OCI-LY1 (cell line): ENCODE measurements around the gene TTLL5.

Experiments
- H2AFZ ChIP-seq: fragments of 200-600 bp; sonication (generic), shearing (Covaris generic); 2 replicates; pipeline ENCODE4 v1.6.0; 2014; ENCODE audit warnings: antibody characterized with exemption, mild to moderate bottlenecking, low read length
- H3F3A ChIP-seq: fragments of 200-600 bp; sonication (generic), shearing (Covaris generic); 2 replicates; pipeline ENCODE4 v1.6.0; 2014; ENCODE audit warnings: mild to moderate bottlenecking, antibody characterized with exemption, low read length, moderate library complexity; ENCODE audit not compliant: insufficient read depth
- H3K27ac ChIP-seq: fragments of 200-600 bp; sonication (generic); 2 replicates; pipeline ENCODE4 v1.5.1; 2014; ENCODE audit warnings: low read length, mixed run types, mild to moderate bottlenecking, low read depth; ENCODE audit not compliant: poor library complexity, severe bottlenecking
- H3K27me3 ChIP-seq: fragments of 200-600 bp; sonication (generic); 2 replicates; pipeline ENCODE4 v1.6.0; 2014; ENCODE audit warnings: antibody characterized with exemption, mild to moderate bottlenecking, low read length, moderate library complexity; ENCODE audit not compliant: insufficient read depth
- H3K36me3 ChIP-seq: fragments of 200-600 bp; sonication (generic); 2 replicates; pipeline ENCODE4 v1.6.1; 2014; ENCODE audit warnings: mild to moderate bottlenecking, antibody characterized with exemption, low read length, moderate library complexity, mixed read lengths; ENCODE audit not compliant: insufficient read depth
- H3K4me1 ChIP-seq: fragments of 200-600 bp; sonication (generic); 2 replicates; pipeline ENCODE4 v1.5.1; 2014; ENCODE audit warnings: mild to moderate bottlenecking, low read length, moderate library complexity; ENCODE audit not compliant: insufficient read depth, severe bottlenecking
- H3K4me2 ChIP-seq: fragments of 200-600 bp; sonication (generic), shearing (Covaris generic); 2 replicates; pipeline ENCODE4 v1.6.1; 2014; ENCODE audit warnings: low read length
- H3K4me3 ChIP-seq: fragments of 200-600 bp; sonication (generic); 2 replicates; pipeline ENCODE4 v1.5.1; 2014; ENCODE audit warnings: low read length, low read depth, mild to moderate bottlenecking, mixed read lengths; ENCODE audit not compliant: poor library complexity, severe bottlenecking
- H3K79me2 ChIP-seq: fragments of 200-600 bp; shearing (Covaris generic); 2 replicates; pipeline ENCODE4 v1.6.1; 2016; ENCODE audit warnings: mixed run types, low read length, mixed read lengths; ENCODE audit not compliant: insufficient read depth
- H3K9ac ChIP-seq: fragments of 200-600 bp; sonication (generic), shearing (Covaris generic); 2 replicates; pipeline ENCODE4 v1.6.1; 2014; ENCODE audit warnings: mild to moderate bottlenecking, low read length, mixed read lengths
- H3K9me2 ChIP-seq: fragments of 200-600 bp; sonication (generic), shearing (Covaris generic); 2 replicates; pipeline ENCODE4 v1.6.1; 2014; ENCODE audit warnings: low read depth, mild to moderate bottlenecking, low read length, mixed read lengths
- H3K9me3 ChIP-seq: fragments of 200-600 bp; shearing (Covaris generic); 2 replicates; pipeline ENCODE4 v1.6.1; 2014; ENCODE audit warnings: low read length, mixed read lengths
- H4K20me1 ChIP-seq: fragments of 200-600 bp; sonication (generic), shearing (Covaris generic); 2 replicates; pipeline ENCODE4 v1.6.0; 2016; ENCODE audit warnings: mild to moderate bottlenecking, low read length; ENCODE audit not compliant: insufficient read depth
- CTCF ChIP-seq: fragments of 200-600 bp; sonication (generic), shearing (Covaris generic); IDR thresholded peaks from 2 replicates; pipeline ENCODE4 v1.5.1; 2017; ENCODE audit warnings: mild to moderate bottlenecking, antibody characterized with exemption, low read length, moderate library complexity, mixed read lengths
- EZH2 ChIP-seq: fragments of 200-600 bp; sonication (generic), shearing (Covaris generic); IDR thresholded peaks from 2 replicates; pipeline ENCODE4 v1.8.0; 2017; ENCODE audit warnings: borderline replicate concordance, mixed run types, mild to moderate bottlenecking, antibody characterized with exemption, low read length, moderate library complexity, mixed read lengths

TTLL5 gene

GRCh38 chr14:75773046-75773445 is 112.0 kb downstream of the TTLL5 start:
- no peaks in the 10 kb centered on the region for H4K20me1 ChIP-seq
- H2AFZ ChIP-seq: no peak overlapping the region
- no peak overlapping the region for H3K4me3 ChIP-seq
- H3K27me3 ChIP-seq: no peaks in the 10 kb centered on the region
- no peak for TF ChIP-seq EZH2
- TF ChIP-seq CTCF: no peak
- H3K36me3 ChIP-seq: peaks cover 19% of the 10 kb centered on the region
- H3K9me2 ChIP-seq: no peaks in the 10 kb centered on the region
- H3K79me2 ChIP-seq: no peaks in the 10 kb centered on the region
- no peaks in the 10 kb centered on the region for H3K9me3 ChIP-seq
- no peak overlapping the region for H3K27ac ChIP-seq
- no peak overlapping the region for H3K9ac ChIP-seq
- no peaks in the 10 kb centered on the region for H3F3A ChIP-seq
- H3K4me1 ChIP-seq: no peaks in the 10 kb centered on the region
- no peak overlapping the region for H3K4me2 ChIP-seq

- H3F3A ChIP-seq: no peaks in the 10 kb centered on the region
- no peak overlapping the region for H3K9ac ChIP-seq
- H4K20me1 ChIP-seq: no peaks in the 10 kb centered on the region
- H3K36me3 ChIP-seq: peaks cover 30% of the 10 kb centered on the region
- no peaks in the 10 kb centered on the region for H3K27me3 ChIP-seq
- H3K79me2 ChIP-seq: no peaks in the 10 kb centered on the region
- no peaks in the 10 kb centered on the region for H3K4me1 ChIP-seq
- H3K27ac ChIP-seq: no peak overlapping the region
- no peak overlapping the region for H3K4me2 ChIP-seq
- no peaks in the 10 kb centered on the region for H3K9me2 ChIP-seq
- H3K9me3 ChIP-seq: peaks cover 3% of the 10 kb centered on the region; the same call in 1 of the 2 replicates
- TF ChIP-seq CTCF (no peak), EZH2 (no peak)
- H2AFZ ChIP-seq: no peak overlapping the region
- H3K4me3 ChIP-seq: no peak overlapping the region
Observed at GRCh38 chr14:75781096-75781495, 120.0 kb downstream of the TTLL5 start.

- Histone ChIP-seq H3K9ac (no peak overlapping the region), H3K4me1 (no peaks in the 10 kb centered on the region), H2AFZ (no peak overlapping the region), H4K20me1 (no peaks in the 10 kb centered on the region), H3F3A (no peaks in the 10 kb centered on the region), H3K27ac (no peak overlapping the region), H3K4me3 (no peak overlapping the region), H3K36me3 (peaks cover 24% of the 10 kb centered on the region), H3K9me2 (no peaks in the 10 kb centered on the region), H3K4me2 (no peak overlapping the region), H3K79me2 (no peaks in the 10 kb centered on the region), H3K9me3 (peaks cover 3% of the 10 kb centered on the region; the same call in 1 of the 2 replicates), H3K27me3 (no peaks in the 10 kb centered on the region)
- TF ChIP-seq EZH2 (no peak), CTCF (no peak)
Observed at GRCh38 chr14:75783184-75783583, 122.1 kb downstream of the TTLL5 start.
